Stimulated activated CD4-positive, alpha-beta T cell treated with anti-CD3 and anti-CD28 coated beads, Interleukin-15, amount 100 ng/mL, for 48 hours (primary cell): ENCODE results near the gene SEL1L3.

ENCODE experiments used
- DNase-seq, 2 donors: peaks; one replicate each; pipeline ENCODE4 v3.0.0-alpha.2; 2020; ENCODE audit warnings: low read depth in 2 of 2

Gene SEL1L3

DNA sequence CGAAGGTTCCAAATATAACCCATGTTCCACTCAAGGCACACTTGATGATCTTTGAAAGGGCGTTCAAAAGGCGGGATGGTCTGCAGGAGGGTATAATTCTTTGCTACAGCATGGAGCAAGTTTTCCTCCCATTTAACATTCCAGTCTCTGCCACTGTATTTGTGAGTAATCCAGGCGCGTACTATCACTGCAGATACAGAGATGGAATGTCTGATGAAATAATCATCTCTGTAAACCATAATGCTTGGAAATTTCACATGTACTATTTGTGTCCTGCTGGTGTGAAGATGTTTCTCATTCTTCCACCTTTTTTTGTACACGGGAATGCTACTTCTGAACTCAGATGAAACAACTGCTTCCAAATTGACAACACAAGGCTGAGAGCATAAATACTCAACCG, 15.5 kb downstream of the SEL1L3 start:
- DNase-seq: no peak

DNA sequence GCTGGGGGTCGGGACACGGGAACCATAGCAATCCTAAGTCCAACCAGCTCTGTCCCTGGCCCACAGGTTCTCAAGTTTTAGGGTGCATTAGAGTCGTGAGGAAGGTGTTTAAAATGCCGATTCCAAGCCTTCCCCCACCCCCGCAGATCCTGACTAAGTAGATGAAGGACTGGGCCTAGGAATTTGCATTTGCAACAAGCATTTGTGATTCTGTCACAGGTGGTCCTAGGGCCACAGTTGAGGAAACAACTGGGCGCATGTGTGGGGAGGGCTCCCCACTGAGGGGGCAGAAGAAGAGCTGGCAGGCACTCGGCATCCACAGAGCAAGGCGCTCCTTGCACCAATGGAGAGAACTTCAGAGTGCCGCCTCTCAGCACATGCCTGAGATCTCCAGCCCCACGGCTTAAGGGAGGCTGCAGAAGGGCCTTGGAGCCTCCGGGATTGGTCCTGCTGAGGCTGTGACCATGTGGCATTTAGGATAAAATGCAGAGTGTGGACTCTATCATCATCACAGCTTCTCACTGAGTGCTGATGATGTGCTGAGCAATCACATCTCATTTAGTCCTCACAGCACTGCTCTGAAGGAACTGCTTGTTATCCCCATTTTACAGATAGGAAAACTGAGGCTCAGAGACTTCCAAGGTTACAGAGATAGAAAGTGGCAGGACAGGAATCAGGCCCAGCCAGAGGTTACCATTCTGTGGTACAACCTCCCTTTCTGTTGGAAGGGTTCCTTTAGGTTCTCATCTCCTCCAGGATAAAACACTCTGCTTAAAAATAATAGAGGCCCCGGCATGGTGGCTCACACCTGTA, 16.7 kb downstream of the SEL1L3 start:
- no peak for DNase-seq

DNA sequence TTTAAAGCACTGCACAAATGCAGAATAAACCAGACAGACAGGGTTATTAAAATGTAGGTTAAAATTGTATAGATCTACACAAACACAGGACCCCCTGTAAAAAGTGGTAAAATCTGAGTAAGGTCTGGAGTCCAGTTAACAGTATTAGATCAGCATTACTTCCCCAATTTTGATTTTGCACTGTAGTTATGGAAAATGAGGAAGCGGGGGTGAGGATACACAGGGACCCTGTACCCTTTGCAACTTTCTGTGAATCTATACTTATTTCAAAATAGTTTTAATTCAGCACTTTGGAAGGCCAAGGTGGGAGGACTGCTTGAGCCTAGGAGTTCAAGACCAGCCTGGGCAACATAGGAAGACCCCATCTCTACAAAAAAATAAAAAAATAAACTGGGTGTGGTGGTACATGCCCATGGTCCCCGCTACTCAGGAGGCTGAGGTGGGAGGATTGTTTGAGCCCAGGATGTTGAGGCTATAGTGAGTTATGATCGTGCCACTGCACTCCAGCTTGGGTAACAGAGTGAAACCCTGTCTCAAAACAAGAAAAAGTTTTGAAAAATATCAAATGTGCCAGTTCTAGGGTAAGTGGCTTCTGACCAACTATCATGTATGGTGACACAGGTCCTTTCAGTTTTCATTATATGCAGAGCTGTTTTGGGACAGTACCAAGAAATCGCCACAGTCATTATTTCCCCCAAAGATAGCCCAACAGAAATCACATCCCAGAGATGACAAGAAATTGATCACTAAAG, 17.7 kb downstream of the SEL1L3 start:
- no peak for DNase-seq

DNA sequence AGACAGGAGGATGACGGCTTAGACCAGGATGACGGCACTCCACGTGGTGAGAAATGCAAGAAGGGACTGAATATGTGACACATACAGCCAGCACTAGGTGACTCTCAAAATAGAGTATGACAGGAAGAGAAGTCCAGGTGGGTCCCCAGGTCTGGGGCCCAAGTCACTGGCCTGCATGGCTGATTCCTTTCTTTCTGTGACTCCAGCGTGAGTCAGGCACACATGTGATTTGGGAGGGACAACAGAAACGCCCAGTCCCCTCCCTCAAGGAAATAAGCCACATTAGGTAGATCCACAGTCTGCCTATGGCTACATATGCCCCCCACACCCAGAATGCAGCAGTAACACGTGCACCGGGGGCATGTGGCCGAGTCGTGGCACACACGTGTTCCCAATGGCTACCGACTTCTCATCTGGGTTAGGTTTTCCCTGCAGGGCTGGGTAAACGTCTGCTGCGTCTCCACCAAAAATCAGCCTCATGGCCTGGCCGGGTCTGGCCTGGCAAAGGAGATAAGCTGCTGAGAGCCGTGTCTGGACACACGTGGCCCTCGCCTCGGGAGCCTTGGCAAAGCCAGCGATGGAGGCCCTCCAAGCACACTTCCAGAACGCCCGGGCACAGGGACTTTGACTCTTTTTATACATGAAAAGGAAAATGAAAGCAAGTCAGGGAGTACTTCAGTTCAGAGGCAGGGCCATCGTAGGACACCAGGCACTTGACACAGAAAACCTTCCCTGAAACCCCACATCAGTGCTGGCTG, 19.3 kb downstream of the SEL1L3 start:
- DNase-seq: no peak

DNA sequence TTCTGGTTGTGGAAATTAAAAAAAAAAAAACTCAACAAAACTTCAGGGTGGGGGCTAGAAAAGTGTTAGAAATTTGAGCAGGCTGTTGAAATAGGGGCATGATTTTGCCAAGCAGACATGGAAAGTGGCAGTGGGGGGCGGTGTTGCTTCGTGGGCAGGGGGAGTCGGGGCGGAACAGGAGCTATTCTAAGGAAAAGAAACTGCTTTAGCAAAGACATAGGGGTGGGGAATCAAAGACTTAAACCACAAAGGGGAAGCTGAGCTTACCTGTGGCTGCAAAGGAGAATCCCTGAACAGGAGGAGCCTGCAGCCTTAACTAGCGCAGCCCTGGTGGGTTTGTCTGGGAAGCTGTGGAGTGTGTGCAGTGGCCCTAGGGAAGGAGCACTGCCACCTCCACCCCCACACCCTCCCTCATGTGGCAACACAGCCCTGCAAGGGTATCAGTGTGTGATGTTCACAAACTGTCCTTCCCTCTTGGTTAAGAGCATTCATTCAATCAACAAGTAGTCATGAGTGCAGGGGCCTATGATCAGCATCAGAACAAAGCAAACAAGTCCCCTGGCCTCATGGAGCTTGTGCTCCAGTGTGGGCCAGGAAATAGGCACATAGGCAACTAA, 20.5 kb downstream of the SEL1L3 start:
- no peak for DNase-seq

DNA sequence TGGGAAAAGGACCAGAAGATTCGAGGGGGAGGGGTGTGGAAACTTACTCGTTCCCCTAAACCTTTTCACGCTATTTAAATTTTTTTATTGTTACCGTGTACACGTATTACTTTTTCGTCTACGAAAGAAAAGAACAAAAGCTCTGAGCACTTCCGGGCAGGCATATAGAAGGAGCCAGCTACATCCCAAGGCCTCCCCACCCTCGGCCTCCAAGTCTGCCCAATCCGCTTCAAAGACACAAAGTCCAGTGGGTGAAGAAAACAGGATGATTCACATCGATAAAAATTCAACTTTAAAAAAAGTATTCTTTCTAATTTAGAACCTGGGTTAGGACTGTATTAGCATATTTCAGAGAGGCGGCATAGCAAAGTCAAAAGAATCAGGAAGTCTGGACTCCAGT, 23.1 kb downstream of the SEL1L3 start:
- no peak for DNase-seq

DNA sequence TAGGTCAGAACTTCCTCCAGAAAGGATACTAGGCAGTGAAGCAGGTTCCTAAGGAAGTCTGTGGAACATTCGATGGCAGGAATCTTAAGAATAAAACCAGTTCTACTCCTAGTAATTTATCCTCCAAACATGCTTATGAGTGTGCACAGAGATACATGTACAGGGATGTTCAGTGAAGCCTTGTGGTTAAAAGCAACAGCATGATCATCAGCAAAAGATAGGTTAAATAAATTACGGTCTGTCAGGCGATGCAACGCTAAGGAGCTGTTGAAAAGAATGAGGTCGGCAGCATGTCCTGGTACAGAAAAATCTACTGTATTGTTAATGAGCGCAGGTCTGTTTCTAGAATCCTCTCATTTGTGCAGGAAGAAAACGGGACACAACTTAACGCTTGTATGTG, 23.6 kb downstream of the SEL1L3 start:
- no peak for DNase-seq

DNA sequence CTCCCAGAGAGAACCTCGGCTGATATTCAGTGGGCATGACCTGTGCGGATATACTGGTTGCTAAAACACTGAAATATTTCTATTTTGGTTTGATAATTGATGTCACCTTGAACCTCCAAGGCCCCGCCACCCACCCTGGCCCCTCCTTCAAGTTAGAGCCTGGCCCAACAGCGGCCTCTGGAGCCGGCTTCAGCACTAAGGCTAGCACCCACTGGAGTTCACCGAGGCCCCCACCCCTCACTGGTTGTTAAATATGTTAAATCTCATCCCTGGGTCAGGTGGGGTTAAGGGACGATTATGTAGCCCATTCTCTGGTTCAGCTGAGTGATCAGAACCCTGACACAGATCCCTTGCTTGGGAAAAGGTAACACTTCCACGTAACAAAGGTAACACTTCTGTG, 24.3 kb downstream of the SEL1L3 start:
- DNase-seq: no peak

DNA sequence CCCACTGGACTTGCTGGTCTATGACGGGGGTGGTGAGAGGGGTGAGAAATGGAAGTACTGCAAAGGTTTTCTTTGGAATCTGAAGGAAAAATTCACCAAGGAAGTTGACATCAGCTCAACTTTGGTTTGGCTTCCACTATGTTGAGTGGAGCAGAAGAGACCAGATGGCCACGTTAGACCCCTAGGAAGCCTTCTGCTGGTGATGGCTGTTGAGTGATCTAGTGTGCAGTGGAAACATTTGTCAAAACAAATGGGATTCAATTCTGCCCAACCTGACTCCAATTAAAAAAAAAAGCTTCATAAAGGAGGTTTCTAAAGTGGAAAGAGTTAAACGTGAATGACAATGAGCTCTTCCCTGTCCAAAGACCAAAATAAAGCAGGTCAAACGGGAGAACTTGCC, 25.7 kb downstream of the SEL1L3 start:
- no peak for DNase-seq

DNA sequence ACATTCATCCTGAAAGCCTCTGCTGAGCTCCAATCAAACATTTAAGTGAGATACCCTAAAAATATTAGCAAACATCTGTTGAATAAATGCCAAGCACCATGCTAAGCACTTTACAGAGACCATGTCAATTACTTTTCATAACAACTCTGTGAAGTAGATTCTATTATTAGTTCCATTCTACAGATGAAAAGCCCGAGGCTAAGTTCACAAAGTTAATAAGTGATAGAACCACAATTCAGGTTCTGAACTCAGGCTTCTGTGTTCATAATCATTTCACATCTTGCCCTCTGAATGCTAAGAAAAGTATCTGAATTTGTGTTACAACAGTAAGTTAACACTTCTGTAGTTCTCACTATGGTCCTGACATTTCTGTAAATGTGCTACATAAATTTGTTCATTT, 27.4 kb downstream of the SEL1L3 start:
- no peak for DNase-seq

DNA sequence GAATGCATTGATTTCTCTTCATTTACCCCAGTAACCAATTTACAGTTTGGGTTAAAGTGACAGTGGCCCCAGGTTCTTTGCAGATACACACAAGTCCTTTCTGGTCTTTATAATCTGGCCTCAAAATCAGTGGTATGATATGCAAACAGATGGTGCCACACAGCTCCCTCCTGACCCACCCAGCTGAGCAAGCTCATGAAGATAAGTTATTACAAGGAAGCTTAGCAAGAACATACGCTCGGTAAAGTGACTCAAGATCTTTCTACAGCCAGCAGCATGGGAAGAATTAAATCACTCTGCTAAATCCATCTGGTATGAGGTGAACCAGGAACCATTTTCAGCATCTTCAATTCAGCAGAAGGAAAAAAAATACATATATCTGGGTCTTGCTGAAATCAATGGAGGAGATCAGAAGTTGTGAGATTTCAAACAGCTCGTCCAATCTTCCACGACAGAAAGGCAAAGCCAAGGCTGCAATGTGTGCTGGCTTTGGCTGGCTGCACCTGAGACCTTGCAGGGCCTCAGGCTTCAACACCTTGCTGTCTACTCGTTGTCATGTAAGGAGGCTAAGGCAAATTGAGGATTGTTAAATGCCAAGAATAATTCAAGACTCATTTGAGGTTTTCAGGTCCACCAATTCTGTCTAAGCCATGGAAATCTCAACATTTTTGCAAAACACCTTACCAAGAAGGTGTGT, 28.2 kb downstream of the SEL1L3 start:
- DNase-seq: no peak

DNA sequence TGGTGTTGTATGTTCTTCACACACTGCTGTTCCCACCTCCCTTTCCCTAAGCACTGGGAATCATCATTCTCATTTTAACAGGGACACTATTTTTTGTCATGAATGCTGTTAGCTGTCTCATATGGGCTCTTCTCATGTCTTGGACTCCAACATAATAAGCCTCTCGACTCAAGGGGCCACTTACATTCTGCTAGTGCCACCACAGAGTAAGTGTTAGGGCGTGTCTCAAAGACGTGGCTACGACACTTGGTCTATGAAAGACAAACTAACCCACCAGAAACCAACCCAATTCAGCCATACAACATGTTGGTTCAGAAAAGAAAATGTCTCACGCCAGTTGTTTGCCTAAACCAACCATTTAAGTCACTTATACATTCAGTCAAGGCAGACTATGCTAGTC, 32.2 kb downstream of the SEL1L3 start:
- DNase-seq: no peak

DNA sequence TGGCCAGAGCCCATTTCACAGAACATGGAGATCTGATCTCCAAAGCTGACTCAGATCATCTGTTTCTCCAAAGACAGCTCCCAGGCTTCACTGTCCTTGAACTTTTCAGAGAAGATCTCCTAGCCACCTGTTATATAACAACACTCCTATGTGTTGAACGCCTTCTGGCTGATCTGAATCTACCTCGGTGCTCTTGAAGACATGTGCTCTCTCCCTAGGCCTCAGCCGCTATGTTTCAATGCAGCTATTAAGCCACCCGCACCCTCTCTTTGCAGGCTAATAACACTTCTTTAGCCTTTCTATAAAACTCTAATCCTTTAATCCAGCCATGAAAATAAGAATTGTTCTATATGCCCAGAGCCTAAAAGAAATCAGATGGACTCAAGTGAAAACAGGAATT, 34.9 kb downstream of the SEL1L3 start:
- no peak for DNase-seq

DNA sequence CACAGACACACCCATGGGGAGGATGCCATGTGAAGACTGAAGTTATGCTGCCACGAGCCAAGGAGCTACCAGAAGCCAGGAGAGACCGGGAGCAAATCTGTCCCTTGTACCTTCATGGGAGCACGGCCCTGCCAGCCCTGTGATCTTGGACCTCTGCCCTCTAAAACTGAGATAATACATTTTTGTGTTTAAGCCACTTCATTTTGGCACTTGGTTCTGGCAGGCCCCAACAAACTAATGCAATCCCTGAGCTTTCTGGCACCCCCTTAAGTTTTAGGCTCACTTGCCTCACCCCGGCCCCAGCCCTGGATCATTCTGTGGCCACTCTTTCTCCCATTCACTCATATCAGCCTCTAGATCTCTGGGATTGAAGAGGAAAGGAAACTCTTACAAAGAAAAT, 35.4 kb downstream of the SEL1L3 start:
- DNase-seq: no peak

DNA sequence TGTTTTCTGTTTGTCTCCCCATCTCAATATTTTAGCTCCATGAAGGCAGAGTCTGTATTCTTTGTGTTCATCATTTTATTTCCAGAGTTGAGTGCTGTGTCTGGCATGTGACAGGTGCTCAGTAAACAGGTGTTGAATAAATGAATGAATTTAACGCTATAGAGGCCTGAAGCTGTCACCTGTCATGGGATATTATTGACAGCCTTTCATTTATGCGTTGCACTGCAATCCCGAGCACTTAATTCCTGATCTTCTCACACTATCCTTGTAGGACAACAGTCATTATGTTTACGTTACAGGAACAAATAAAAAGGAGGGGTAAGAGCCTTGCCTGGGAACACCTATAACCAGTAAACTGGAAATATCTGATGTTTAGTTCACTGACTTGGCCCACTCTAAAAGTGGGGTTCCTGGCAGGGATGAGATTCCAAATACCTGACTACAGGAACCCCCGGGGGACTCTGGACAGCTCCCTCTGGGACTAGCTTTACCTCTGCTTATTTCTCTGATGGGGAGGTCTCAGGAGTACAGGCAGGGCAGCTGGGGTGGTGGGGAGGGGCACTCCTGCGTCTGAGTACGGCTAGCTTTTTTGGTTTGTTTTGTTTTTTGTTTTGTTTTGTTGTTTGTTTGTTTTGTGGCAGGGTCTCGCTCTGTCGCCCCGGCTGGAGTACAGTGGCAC, 36.6 kb downstream of the SEL1L3 start:
- no peak for DNase-seq

DNA sequence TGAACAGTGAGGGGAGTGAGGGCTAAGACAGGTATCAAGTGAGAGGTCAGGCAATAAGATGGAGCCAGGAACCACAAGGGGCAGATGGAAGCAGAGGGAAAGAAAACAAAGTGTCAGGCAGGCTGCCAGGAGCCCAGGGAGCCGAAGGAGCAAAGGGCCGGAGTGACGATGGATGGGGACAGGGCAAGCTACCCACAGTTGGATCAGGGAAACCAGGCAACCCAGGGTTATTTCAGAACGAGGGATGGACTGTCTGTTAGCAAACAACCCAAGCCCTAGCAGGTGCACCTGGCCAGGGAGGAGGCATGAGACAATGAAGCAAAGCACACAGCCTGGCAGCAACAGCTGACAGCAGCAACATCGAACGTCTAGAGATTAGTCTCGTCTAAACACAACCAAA, 39.2 kb downstream of the SEL1L3 start:
- DNase-seq: no peak

DNA sequence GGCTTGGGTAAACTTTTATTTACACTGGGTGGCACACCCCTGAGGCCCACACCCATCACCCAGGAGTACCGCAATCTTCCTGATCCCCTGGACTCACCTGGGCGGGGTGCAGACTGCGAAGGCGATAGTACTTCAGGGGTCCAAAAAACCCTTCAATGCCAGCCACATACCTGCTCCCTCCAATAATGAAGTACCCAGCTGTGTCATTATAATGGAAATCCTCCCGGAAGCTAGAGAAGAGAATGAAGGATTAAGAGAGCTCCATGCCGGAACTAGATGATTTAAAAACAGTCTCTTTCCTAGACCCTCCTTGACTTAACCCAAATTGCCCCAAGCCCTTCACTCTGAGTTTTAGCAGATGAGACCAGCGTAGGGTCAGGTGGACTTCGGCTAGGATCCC, 40.9 kb downstream of the SEL1L3 start:
- DNase-seq: no peak

DNA sequence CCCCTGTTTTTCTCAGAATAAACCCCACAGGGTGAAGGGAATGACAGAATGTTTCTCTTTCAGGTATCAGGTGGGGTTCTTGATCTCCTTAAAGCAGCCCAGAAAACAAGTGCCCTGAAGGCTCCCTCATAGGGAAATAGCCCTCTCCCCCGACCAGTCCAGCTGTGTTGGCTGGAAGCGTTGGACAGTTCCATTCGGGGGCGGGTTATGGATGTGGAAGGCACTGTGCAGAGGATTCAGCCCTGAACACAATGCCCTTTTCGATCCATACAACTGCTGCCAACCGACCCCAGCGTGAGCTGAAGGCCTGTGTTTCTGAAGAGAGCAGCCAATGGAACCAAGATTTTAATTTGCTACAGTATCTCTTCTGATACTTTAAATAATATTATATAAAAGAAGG, 41.5 kb downstream of the SEL1L3 start:
- DNase-seq: no peak

DNA sequence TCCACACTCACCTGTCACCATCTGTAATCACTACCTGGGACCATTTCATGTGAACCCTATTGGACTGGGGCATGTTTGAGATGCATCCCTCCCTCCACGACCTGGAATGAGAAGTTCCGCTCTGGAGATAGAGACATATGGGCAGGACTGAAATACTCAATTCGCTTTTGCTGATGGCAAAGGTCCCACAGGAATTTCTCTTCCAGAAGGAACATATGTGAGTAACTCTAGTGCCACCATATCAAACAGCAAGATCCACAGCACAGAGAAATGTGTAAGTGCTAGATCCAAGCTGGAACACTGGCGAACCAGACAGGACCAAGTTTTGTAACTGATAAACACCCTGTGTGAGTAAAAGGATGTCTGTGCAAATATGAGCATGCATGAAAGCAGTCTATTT, 43.9 kb downstream of the SEL1L3 start:
- DNase-seq: no peak

DNA sequence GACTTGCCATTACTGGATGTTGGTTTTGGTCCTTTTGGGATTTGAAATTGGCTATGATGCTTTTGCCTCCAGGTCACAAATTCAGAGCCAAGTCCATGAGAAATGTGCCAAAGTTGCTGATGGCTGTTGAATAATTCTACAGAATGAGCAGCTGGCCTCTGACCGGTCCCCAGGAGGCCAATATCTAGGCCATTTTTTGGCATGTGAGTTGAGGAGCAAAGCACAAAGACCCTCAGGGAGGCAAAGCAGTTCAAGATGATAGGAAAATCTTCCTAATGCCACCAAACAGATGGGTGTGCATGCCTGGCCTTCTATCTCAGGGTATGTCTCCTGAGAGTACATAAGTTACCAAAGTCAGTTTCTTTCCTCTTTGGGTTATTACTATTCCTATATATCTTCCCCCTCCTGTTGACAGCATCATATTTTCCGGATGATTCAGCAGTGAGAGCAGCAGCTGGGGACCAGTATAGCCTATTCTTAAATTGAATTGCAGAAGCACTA, 44.4 kb downstream of the SEL1L3 start:
- no peak for DNase-seq
